Neural progenitor cell (in vitro differentiated cells): ENCODE measurements around the gene IFT52.

Experiments used
- EZH2 ChIP-seq: fragments of 200-600 bp; sonication (generic); IDR thresholded peaks from 2 replicates; pipeline ENCODE4 v1.6.1; 2017; ENCODE audit warnings: antibody characterized with exemption, mild to moderate bottlenecking, moderate library complexity
- TF ChIP-seq, protein P1 (sequence below): fragments of 200-600 bp; sonication (generic); IDR thresholded peaks from 2 replicates; pipeline ENCODE4 v1.5.1; 2017; ENCODE audit warnings: antibody characterized with exemption, mild to moderate bottlenecking

DNA sequence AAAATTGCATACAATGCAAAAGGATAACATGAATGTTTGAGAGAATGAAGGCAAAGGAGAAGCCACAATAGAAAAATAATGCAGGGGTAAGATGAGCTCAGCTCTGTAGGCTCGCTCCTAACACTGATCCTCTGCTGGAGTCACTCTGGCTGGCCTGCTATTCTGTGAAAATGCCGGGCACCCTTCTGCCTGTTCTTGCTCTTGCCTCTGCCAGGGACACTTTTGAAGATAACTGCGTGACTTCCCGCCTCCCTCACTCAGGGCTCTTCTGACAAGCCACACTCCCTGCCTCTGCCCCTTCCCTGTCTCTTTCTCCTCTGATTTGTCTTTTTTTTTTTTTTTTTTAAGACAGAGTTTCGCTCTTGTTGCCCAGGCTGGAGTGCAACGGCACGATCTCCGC lies 40.9 kb downstream of the IFT52 start:
- TF ChIP-seq EZH2, result no peak
- TF ChIP-seq, protein P1, sequence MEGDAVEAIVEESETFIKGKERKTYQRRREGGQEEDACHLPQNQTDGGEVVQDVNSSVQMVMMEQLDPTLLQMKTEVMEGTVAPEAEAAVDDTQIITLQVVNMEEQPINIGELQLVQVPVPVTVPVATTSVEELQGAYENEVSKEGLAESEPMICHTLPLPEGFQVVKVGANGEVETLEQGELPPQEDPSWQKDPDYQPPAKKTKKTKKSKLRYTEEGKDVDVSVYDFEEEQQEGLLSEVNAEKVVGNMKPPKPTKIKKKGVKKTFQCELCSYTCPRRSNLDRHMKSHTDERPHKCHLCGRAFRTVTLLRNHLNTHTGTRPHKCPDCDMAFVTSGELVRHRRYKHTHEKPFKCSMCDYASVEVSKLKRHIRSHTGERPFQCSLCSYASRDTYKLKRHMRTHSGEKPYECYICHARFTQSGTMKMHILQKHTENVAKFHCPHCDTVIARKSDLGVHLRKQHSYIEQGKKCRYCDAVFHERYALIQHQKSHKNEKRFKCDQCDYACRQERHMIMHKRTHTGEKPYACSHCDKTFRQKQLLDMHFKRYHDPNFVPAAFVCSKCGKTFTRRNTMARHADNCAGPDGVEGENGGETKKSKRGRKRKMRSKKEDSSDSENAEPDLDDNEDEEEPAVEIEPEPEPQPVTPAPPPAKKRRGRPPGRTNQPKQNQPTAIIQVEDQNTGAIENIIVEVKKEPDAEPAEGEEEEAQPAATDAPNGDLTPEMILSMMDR, result no peak
